ENCODE measurements around the gene PEPD.

PEPD gene

DNA sequence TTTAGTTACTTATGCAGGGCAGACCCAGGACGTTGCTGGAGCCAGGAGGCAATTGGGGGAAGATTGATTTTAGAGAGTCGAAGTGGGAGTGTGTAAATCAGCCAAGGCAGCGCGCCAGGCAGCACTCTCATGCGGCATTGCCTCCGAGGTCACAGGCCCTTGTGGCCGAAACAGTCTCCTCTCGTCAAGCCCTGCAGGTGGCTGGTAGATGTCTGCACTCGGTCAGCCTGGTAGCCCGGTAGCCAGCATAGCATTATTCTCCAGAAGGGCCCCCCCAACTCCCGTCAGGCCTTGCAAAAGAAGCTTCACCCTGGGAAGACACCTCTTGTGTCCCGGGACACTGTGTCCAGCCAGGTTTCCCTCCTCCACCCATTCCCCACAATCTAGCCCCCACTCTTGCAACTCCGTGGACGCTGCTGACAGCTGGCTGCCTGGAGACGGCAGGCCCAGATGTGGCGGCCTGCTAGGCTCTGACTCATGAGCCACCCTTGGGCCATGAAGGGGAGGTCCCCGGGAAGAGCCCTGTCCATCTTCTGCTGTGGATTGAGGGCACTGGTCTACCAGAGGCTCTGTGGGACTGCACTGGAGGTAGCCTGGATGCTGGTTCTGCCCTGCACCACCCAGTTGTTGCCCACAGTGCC, 2.6 kb upstream of the PEPD start:
- ChIA-PET CTCF (interaction anchor here (1.0 kb wide), 1 partner anchor 94 kb away, joined by 3 read pairs; no protein-coding TSS in a partner anchor), POLR2A (interaction anchor here (0.7 kb wide), 1 partner anchor 24 kb away, joined by 3 read pairs; no protein-coding TSS in a partner anchor)
- no peak for DNase-seq (ENCODE audit: extremely low spot score)
- TF ChIP-seq, protein P1, sequence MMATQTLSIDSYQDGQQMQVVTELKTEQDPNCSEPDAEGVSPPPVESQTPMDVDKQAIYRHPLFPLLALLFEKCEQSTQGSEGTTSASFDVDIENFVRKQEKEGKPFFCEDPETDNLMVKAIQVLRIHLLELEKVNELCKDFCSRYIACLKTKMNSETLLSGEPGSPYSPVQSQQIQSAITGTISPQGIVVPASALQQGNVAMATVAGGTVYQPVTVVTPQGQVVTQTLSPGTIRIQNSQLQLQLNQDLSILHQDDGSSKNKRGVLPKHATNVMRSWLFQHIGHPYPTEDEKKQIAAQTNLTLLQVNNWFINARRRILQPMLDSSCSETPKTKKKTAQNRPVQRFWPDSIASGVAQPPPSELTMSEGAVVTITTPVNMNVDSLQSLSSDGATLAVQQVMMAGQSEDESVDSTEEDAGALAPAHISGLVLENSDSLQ (IDR thresholded peaks at IDR 0.05), result no peak
- TF ChIP-seq FOXA1 (IDR thresholded peaks at IDR 0.05), result no peak
- TF ChIP-seq BHLHE40 (IDR thresholded peaks at IDR 0.05; ENCODE audit: borderline replicate concordance), result no peak
- no peak for TF ChIP-seq ELF4 (IDR thresholded peaks at IDR 0.05)
- TF ChIP-seq SUZ12 (IDR thresholded peaks at IDR 0.05), result no peak
- no peak for TF ChIP-seq FOXK2 (IDR thresholded peaks at IDR 0.05)
- TF ChIP-seq SP1 (IDR thresholded peaks at IDR 0.05), result no peak
- no peak for TF ChIP-seq LEF1 (IDR thresholded peaks at IDR 0.05; ENCODE audit: borderline replicate concordance)
- TF ChIP-seq ZNF384 (IDR thresholded peaks at IDR 0.05), result no peak
- TF ChIP-seq NFRKB (IDR thresholded peaks at IDR 0.05), result no peak
- no peak for TF ChIP-seq CTBP1 (IDR thresholded peaks at IDR 0.05; ENCODE audit: borderline replicate concordance)

DNA sequence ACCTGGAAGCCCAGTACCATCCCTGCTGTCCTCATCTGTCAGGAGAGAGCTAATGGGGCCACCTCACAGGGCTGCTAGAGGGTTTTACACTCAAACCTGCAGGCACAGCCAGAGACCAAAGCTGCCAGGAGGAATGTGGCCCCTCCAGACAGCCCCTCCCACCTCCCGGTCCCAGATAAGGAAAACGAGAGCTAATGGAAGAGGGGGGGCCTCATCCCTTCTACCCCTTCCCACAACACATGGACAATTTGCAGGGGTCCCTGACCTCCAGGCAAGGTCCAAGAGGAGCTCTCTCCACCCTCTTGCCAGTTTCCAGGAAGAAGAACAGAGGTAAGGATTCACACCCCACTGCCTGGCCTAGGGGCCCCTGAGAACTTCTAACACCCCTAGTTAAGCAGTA, 1.6 kb upstream of the PEPD start:
- TF ChIP-seq, protein P1 (IDR thresholded peaks at IDR 0.05), result no peak
- TF ChIP-seq BHLHE40 (IDR thresholded peaks at IDR 0.05; ENCODE audit: borderline replicate concordance), result no peak
- no peak for TF ChIP-seq FOXM1 (IDR thresholded peaks at IDR 0.05; ENCODE audit: borderline replicate concordance)
- no peak for TF ChIP-seq CTBP1 (IDR thresholded peaks at IDR 0.05; ENCODE audit: borderline replicate concordance)
- CTCF ChIA-PET, result interaction anchor here (1.0 kb wide), 1 partner anchor 93 kb away, joined by 3 read pairs; no protein-coding TSS in a partner anchor
- DNase-seq (ENCODE audit: extremely low spot score), result no peak
- POLR2A ChIA-PET, result no interaction called here

DNA sequence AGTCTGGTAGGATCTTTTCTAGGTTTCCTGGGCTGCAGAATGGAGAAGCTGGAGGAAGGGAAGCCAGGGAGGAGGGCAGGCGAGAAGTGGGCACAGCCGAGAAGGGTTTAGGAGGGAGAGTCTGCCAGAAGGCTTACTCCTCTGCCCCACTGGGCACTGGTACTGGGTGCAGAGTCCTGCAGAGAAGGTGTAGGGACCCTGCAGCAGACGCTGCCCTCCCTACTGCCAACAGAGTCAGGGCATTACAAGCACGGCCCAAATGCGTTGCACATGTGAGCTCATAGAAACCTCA, 726 bp upstream of the PEPD start:
- TF ChIP-seq CTBP1 (IDR thresholded peaks at IDR 0.05; ENCODE audit: borderline replicate concordance), result no peak
- no peak for TF ChIP-seq SP1 (IDR thresholded peaks at IDR 0.05)
- no peak for TF ChIP-seq FOXA1 (IDR thresholded peaks at IDR 0.05)
- ChIA-PET CTCF (no interaction called here), POLR2A (interaction anchor here (0.9 to 1.7 kb wide), 4 partner anchors 8 to 92 kb away, joined by 3 to 9 read pairs (median 4); no protein-coding TSS in a partner anchor)
- peak; percentile 11 for DNase-seq (ENCODE audit: extremely low spot score)

DNA sequence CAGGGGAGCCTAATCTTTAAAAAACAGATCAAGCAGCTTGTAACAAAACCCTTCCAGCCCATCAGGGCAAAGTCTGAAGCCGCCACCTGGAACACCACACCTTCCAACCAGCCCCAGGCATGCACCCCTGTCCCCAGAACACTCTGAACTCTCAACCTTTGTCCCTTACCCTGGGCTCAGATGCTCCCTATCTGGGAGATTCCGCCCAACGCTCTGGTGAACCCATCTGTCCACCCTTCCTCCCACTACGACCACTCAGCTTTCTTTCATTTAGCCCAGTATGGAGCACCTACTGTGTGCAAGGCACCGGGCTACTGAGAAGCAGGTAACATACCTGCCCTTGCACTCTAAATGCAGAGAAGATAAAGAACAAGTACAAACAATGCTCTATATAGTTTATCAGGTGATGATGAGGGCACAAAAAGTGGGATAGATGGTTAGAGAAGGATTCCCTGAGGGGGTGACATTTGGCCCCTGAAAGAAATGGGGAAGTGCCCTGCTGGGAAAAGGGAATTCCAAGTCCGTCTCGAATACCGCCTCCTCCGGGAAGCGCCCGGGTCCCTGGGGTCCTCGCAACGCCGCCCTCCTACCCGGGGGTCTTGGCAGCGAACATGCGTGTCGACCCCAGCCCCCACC, 629 bp downstream of the PEPD start:
- DNase-seq (ENCODE audit: extremely low spot score), result no peak
- no peak for TF ChIP-seq FOXA1 (IDR thresholded peaks at IDR 0.05)
- no peak for TF ChIP-seq LEF1 (IDR thresholded peaks at IDR 0.05; ENCODE audit: borderline replicate concordance)
- TF ChIP-seq L3MBTL2 (conservative IDR thresholded peaks at IDR 0.05), result no peak
- TF ChIP-seq NFRKB (IDR thresholded peaks at IDR 0.05), result no peak
- CTCF ChIA-PET, result no interaction called here
- POLR2A ChIA-PET, result interaction anchor here (1.0 to 1.7 kb wide), 3 partner anchors 10 to 90 kb away, joined by 3 to 9 read pairs (median 4); no protein-coding TSS in a partner anchor

DNA sequence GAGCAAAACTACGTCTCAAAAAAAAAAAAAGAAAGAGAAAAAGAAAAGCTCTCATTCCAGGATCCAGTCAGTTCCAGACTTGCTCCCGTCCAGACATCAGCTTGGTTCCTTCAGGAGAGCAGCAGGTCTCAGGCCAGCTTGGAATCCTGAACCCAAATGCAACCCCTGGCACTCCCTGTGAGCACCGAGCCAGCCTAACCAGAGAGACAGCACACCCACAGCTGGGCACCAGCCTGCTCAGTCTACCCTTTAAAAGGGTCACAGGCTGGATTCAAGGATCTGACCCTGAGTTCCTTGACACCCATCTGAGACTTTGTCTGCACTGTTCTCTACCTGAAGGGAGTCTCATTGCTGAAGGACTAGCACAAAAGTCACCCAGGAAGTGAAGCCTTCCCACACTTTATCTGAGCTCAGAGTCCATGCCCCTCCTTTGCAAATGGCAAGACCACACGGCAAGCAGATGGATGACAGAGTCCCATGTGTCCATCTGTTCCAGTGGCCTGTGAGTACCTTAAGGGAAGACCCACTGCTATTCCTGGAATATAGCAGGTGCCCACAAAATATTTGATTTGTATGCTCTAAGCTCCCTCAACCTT, 1.4 kb downstream of the PEPD start:
- ChIA-PET CTCF (no interaction called here), POLR2A (no interaction called here)
- TF ChIP-seq HDGF (IDR thresholded peaks at IDR 0.05; ENCODE audit: borderline replicate concordance), result no peak
- TF ChIP-seq, protein P1 (IDR thresholded peaks at IDR 0.05), result no peak
- no peak for TF ChIP-seq SP1 (IDR thresholded peaks at IDR 0.05)
- TF ChIP-seq BHLHE40 (IDR thresholded peaks at IDR 0.05; ENCODE audit: borderline replicate concordance), result no peak
- no peak for TF ChIP-seq ELF4 (IDR thresholded peaks at IDR 0.05)
- DNase-seq (ENCODE audit: extremely low spot score), result no peak

DNA sequence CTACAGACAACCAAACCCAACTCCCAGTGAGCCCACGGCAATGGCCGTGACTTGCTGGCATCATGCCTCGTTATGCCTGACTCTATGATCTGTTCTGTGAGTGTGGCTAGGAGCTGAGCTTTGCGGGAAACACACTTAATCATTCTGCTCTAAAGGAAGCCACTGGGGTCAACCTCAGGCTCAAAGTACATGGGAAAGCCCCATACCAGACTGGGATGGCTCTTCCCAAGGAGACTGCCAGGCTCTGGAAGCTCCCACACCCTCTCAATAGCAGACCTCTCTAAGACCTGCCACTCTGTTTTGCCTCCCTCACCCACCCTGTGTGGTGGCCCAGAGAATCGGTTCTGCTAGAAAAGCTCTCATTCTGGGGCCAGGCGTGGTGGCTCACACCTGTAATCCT, 2.2 kb downstream of the PEPD start:
- DNase-seq (ENCODE audit: extremely low spot score), result no peak
- ChIA-PET CTCF (no interaction called here), POLR2A (no interaction called here)
- no peak for TF ChIP-seq ARNT (IDR thresholded peaks at IDR 0.05)
- no peak for TF ChIP-seq L3MBTL2 (conservative IDR thresholded peaks at IDR 0.05)
- no peak for TF ChIP-seq SUZ12 (IDR thresholded peaks at IDR 0.05)
- TF ChIP-seq LEF1 (IDR thresholded peaks at IDR 0.05; ENCODE audit: borderline replicate concordance), result no peak
- no peak for TF ChIP-seq HDGF (IDR thresholded peaks at IDR 0.05; ENCODE audit: borderline replicate concordance)
- TF ChIP-seq, protein P1 (IDR thresholded peaks at IDR 0.05), result no peak
- TF ChIP-seq FOXM1 (IDR thresholded peaks at IDR 0.05; ENCODE audit: borderline replicate concordance), result no peak
- TF ChIP-seq NFRKB (IDR thresholded peaks at IDR 0.05), result no peak
- TF ChIP-seq ELF4 (IDR thresholded peaks at IDR 0.05), result no peak

Data from HEK293T (cell line).